ENCODE results near the gene KIAA0930. TPM values are rescaled to one million over a fixed set of nuclear protein-coding genes. Genes with fewer than 3 reads are reported as not detected.

Gene KIAA0930
- total RNA-seq, 4 donors from 2014 or later, result 9.4 to 31.8 (median 19.6) TPM

DNA sequence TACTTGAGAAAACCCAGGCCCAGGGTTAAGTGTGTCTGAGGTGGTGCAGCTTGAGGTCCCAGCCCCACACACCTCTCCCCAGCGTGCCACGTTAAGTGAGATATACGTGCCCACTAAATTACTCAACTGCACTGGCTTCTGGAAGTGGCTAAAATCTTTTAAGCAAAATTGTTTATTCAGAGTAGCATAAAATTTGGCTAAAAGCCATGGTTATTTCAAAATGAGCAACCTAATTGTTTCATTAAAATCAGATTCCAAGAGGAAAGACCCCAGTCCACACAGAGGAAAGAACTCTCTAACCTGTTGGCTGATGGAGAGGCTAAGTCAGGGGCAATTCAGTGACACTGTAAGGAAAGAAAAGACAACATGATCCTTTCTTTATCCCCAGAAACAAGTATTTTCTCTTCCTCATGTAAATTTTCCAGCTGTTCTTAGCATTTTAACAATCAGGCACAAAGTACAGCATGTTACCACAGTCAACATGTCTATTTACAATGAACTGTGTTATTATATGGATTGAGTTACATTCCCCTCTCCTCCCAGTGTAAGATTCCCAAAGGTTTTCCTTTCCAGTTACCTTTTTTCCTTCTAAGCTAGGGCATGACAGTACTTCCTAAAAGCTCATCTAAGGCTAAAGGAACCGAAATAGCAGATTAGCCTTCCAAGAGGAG lies 50.4 kb downstream of the KIAA0930 start:
- H3K27ac ChIP-seq, result no peak overlapping the region
- DNase-seq, result no peak
- H3K36me3 ChIP-seq, result no peaks in the 10 kb centered on the region
- no peaks in the 10 kb centered on the region for H3K9me3 ChIP-seq
- H3K27me3 ChIP-seq, result no peaks in the 10 kb centered on the region
- H3K4me1 ChIP-seq, result no peaks in the 10 kb centered on the region
- TF ChIP-seq POLR2A (IDR thresholded peaks at IDR 0.05), result no peak
- no peak for TF ChIP-seq CTCF (IDR thresholded peaks at IDR 0.05)
- no peak overlapping the region for H3K4me3 ChIP-seq
- intact Hi-C loops (cut with DNase I; ENCODE audit: low total_unique reads), result no loop called here

DNA sequence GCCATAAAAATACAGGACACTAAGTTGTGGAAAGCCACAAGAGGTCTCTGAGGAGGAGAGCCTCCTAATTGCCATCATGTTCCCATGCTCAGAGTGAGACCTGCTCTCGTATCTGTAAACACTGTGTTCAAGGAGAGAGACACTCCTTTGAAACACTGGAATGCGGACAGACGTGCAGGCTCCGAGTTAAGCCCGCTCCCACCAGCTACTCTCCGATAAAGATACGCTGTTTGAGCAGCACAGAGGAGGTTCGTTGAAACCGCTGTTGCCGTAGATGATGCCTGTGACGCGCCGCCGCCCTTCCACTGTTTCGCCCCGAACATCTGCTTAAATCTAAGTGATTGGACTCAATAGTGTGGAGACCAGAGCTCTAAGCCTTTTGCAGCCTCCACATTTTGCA lies 51.9 kb downstream of the KIAA0930 start:
- H3K27ac ChIP-seq, result no peak overlapping the region
- no peak overlapping the region for H3K4me3 ChIP-seq
- no peaks in the 10 kb centered on the region for H3K36me3 ChIP-seq
- no peaks in the 10 kb centered on the region for H3K9me3 ChIP-seq
- intact Hi-C loops (cut with DNase I; ENCODE audit: low total_unique reads), result no loop called here
- DNase-seq, result no peak
- no peak for TF ChIP-seq POLR2A (IDR thresholded peaks at IDR 0.05)
- no peak for TF ChIP-seq CTCF (IDR thresholded peaks at IDR 0.05)
- no peaks in the 10 kb centered on the region for H3K27me3 ChIP-seq
- H3K4me1 ChIP-seq, result no peaks in the 10 kb centered on the region

GRCh38 chr22:45187891-45188290 lies 52.8 kb downstream of the KIAA0930 start:
- no peak overlapping the region for H3K27ac ChIP-seq
- intact Hi-C loops (cut with DNase I; ENCODE audit: low total_unique reads), result no loop called here
- no peaks in the 10 kb centered on the region for H3K9me3 ChIP-seq
- DNase-seq, result no peak
- no peak overlapping the region for H3K4me3 ChIP-seq
- H3K4me1 ChIP-seq, result no peaks in the 10 kb centered on the region
- no peaks in the 10 kb centered on the region for H3K27me3 ChIP-seq
- H3K36me3 ChIP-seq, result no peaks in the 10 kb centered on the region
- no peak for TF ChIP-seq POLR2A (IDR thresholded peaks at IDR 0.05)
- TF ChIP-seq CTCF (IDR thresholded peaks at IDR 0.05), result no peak

DNA sequence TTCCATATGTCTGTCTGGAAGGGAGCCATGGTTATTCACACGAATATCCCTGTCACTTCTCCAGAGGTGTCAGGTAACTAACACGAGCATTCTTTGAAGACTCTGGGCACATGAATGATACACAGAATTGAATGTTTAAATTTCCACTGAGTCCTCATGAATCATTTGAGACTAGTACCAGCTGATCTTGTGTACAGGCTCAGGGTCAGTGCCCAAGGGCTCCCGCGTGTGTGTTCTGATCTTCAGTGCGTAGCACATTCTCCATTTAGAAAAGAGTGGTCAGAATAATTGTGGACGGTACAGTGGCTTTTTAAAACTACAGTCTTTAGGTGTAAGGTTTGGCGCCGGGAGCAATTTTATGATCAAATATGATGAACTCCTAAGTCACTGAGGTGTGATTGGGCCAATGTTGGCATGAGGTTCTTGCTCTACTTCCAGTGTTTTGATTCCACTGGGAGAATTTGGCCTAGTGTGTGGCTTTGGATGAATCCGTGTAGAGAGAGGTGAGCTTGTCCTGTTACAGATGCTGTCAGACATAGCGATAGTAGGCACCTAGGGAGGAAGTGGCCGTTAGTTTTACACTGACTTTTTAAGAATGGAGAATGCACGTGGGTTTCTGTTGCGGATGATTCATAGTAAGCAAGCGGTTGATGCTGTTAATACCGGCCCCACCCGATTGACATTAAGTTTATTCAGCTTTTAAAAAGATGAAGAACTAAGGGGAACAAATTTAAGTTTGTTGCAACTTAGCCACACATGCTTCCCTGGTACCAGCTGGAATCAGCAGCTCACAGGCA lies 54.8 kb downstream of the KIAA0930 start:
- no peaks in the 10 kb centered on the region for H3K36me3 ChIP-seq

More for the DNA sequence above, 54.8 kb downstream of the KIAA0930 start:
- no peak overlapping the region for H3K4me3 ChIP-seq
- H3K27me3 ChIP-seq, result no peaks in the 10 kb centered on the region
- no peaks in the 10 kb centered on the region for H3K4me1 ChIP-seq
- H3K9me3 ChIP-seq, result no peaks in the 10 kb centered on the region
- no peak overlapping the region for H3K27ac ChIP-seq
- TF ChIP-seq POLR2A (IDR thresholded peaks at IDR 0.05), result no peak
- TF ChIP-seq CTCF (IDR thresholded peaks at IDR 0.05), result no peak
- intact Hi-C loops (cut with DNase I; ENCODE audit: low total_unique reads), result no loop called here
- no peak for DNase-seq

All from uterus (tissue), 4 donors.